GM10248 (cell line): ENCODE measurements around the gene ALDH4A1.
A peak's percentile ranks its signal among the peaks of the same experiment; 100 is the strongest.

Experiments
- CTCF ChIA-PET: fragments of 300-600 bp; sonication (Branson Sonifier 250); formaldehyde crosslinking; extraction: SDS; loops from one replicate; lab custom pipeline; 2021; ENCODE audit warnings: antibody characterized with exemption; lab: Yijun Ruan, JAX
- POLR2A ChIA-PET: fragments of 350-650 bp; sonication (Branson Sonifier 250); formaldehyde crosslinking; extraction: SDS; loops from one replicate; lab custom pipeline; 2020; ENCODE audit warnings: antibody characterized with exemption; lab: Yijun Ruan, JAX
- DNase-seq: peaks from one replicate; pipeline ENCODE4 v3.0.0; 2012; ENCODE audit errors: extremely low spot score
- CTCF ChIP-seq: IDR thresholded peaks from 2 replicates; pipeline ENCODE4 v1.5.1; 2012; ENCODE audit warnings: mild to moderate bottlenecking, low read depth; ENCODE audit errors: extremely low read depth, missing control alignments, control extremely low read depth

ALDH4A1 gene

DNA sequence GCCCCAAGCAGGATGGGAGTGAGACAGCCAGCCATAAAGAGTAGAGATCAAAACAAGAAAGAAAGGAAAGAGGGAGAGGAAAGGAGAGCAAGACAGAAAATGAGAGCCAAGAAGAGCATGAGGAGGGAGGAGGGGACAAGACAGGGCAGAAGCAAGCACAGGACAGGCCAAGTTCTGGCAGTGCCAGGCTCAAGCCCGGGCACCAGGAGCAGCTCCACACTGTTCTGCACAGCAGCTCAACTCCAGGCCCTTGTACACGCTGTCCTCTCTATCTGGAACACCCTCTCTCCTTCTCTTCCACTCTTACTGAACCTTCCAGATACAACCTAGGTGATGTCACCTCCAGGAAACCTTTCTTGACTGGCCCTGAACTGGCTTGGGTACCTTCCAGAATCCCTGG lies 42.5 kb upstream of the ALDH4A1 start:
- POLR2A ChIA-PET = interaction anchor here (1.3 kb wide), 1 partner anchor 17 kb away, joined by 3 read pairs; no protein-coding TSS in a partner anchor
- no peak for DNase-seq
- no peak for TF ChIP-seq CTCF
- CTCF ChIA-PET = interaction anchor here (0.9 to 4.4 kb wide), 6 partner anchors 18 to 61 kb away, joined by 3 to 13 read pairs (median 4); no protein-coding TSS in a partner anchor

DNA sequence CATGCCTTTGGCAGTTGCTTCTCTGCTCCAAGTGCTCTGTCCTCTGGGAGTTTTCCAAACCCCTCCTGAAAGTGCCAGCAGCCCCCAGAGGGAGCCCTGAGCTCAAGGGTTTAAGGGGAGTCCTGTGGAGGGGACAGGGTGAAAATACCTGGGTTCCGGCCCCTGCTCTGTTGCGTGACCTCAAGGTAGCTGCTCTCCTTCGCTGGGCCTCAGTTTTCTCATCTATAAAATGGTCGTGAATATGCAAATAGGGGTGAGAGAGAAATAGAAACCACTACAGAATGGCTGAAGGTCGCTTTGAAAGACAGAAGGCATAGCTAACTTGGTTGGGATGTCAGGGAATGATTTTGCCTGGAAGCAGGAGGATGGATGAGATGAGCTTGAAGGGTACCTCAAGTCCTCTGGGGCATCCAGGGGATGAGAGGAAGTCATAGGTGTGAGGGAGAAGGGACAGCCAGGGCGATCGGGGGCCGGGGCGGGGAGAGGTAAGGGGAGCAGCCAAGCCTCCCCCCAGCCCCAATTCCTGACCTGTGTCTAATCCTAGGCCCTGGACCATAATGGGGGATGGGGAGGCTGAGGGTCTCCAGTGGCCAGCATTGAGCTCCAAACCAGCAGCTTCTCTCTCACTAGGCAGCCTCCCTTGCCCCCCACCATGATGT lies 41.7 kb upstream of the ALDH4A1 start:
- peak; percentile 6 for TF ChIP-seq CTCF
- DNase-seq = no peak
- ChIA-PET CTCF (interaction anchor here (1.3 to 4.4 kb wide), 6 partner anchors 14 to 60 kb away, joined by 3 to 13 read pairs (median 6); no protein-coding TSS in a partner anchor), POLR2A (interaction anchor here (0.6 to 1.3 kb wide), 2 partner anchors 16 to 98 kb away, joined by 3 read pairs; no protein-coding TSS in a partner anchor)

DNA sequence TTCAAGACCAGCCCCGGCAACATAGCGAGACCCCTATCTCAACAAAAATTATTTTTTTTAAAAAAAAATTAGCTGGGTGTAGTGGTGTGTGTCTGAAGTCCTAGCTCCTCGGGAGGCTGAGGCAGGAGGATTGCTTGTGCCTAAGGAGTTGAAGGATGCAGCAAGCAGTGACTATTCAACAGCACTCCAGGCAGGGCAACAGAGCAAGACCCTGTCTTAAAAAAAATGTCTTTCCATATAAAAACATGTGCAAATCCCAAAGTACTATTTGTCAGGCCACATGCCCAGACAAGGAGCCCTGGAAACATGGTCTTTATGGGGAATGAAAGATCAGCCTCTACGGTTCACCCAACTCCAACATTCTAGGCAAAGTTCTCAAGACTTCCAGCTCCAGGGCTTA lies 40.8 kb upstream of the ALDH4A1 start:
- DNase-seq = no peak
- ChIA-PET POLR2A (no interaction called here), CTCF (interaction anchor here (0.9 to 4.4 kb wide), 10 partner anchors 8 to 171 kb away, joined by 3 to 13 read pairs (median 4); no protein-coding TSS in a partner anchor)
- no peak for TF ChIP-seq CTCF

DNA sequence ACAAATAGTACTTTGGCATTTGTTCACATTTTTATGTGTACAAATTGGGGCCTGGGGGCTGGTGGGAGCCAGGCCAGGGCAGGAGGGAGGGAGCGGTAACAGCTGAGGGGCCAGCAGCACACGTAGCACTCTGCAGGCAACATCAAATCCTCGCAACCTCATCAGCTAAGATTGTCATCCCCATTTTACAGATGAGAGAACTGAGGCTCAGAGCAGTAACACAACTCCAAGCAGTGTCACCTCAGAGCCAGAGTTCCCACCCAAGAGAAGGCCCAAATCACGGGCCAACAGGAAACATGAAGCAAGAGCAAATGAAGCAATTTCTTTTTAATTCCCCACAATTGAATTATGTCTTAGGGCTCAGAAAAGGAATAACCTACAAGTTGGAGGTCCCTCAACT lies 40.0 kb upstream of the ALDH4A1 start:
- no peak for TF ChIP-seq CTCF
- ChIA-PET CTCF (interaction anchor here (0.6 to 4.4 kb wide), 6 partner anchors 9 to 35 kb away, joined by 3 to 18 read pairs (median 5); no protein-coding TSS in a partner anchor), POLR2A (no interaction called here)
- no peak for DNase-seq

- no peak for TF ChIP-seq CTCF
- ChIA-PET POLR2A (interaction anchor here (1.8 kb wide), 1 partner anchor 9 kb away, joined by 5 read pairs; no protein-coding TSS in a partner anchor), CTCF (interaction anchor here (0.6 to 4.4 kb wide), 8 partner anchors 9 to 34 kb away, joined by 3 to 18 read pairs (median 5); no protein-coding TSS in a partner anchor)
- no peak for DNase-seq
These were observed 39.1 kb upstream of the ALDH4A1 start for GRCh38 chr1:18941221-18942141.
